GDM1 (cell line): ENCODE results near the gene CEP89.
"Not testable (repeated sequence)": the region's sequence is repeated elsewhere in the genome, so short reads cannot be mapped to it uniquely, and the experiment has no call there.

ENCODE experiments used
- DNase-seq: peaks from one replicate; lab custom pipeline; 2025; lab: John Stamatoyannopoulos, UW

Gene CEP89

DNA sequence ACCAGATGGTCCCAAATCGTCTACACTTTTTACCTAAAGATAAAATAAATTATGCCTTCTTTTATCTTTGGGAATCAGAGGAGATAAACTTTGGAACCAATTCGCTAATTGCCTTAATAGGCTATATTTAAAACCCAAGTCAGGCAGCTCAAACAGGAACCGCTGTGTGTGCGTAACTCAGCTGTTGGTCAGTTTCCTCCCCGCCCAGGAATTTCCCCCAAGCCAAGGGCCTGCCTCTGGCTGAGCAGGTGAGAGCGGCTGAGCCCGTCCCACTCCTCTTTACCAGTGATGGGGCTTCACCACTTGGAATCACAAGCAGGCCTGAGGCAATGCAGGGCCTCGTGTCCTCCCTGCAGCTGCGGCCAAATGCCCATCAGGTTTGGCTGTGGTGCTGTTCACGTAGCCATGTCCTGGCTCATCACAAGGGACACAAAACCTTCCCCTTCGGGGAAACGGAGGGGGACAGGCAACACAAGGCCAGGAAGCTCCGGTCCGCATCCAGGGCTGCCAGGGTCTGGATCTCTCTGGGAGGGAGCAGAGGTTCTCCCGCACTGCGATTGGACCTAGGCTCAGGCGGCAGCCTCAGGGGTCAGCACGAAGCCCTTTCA is 101.7 kb downstream of the CEP89 start:
- no peak for DNase-seq

DNA sequence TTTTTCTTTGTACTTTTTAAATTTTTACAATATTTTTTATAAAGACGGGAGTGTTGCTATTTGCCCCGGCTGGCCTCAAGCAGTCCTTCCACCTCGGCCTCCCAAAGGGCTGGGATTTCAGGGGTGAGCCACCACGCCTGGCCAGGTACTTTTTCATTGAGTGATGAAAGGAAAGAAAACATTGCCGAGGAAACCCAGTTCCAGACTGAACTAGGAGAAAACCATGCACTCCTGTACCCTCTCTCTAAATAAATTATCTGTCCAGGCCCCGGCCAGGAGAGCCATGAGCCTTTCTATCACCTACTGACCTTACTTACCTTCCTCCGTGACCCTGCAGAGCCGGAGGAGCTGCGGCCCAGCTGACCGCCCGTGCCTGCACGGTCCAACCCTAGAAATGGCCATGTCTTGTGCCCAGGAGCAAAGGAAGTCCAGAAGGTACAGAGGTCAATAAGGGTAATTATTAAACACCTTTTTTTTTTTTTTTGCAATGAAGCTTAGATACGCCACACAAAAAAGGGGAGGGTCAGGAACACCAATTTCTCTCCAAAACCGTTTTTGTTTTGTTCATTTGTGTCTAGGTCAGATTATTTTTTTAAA is 102.3 kb downstream of the CEP89 start, which contains the start of gene SLC7A9:
TSS of gene SLC7A9 (minus strand) at position 399 of the 597 bp plus-strand sequence. CDS start 1,233 bp downstream, outside the sequence.
- DNase-seq: no peak

DNA sequence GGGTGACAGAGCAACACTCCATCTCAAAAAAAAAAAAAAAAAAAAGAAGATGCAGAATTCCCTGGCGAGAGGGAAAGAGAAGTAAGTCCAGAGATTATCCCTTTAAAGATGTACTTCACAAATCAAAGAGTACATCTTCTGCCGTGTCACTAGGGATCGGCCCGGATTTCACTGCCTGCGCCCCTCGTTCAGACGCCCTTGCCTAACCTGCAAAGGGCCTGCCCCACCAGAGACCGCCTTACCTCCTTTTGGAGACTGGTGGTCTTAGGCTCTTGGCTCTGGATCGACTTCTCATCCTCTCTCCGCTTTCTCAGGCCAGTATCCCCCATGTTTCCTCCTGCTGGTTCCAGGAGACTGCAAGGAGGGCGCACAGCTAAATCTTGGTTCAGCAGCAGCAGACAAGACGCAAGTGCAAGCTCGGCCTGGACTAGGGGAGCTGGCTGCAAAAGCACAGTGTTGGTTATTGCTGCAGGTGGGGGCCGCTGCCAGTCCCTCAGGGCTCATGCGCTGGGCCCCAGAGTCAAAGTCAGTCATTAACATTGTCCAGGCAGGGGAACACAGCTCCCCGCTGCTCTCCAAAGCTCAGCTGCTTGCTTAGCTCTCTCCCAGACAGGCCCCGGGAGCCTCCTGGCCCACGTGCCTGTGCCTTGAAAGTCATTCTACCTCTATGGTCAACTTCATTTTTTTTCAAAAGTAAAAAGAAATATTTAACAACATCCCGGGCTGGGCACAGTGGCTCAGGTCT is 103.4 kb downstream of the CEP89 start:
- DNase-seq: no peak

DNA sequence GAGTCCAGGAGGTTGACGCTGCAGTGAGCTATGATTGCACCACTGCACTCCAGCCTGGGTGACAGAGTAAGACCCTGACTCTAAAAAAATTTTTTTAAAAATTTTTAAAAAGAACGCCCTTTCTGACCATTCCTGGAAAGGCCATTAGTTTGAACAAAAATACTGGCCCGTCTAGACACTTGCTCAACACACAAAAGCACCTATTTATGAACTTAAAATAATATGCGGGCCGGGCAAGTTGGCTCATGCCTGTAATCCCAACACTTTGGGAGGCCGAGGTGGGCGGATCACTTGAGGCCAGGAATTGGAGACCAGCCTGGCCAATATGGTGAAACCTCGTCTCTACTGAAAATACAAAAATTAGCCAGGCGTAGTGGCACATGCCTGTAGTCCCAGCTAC is 104.3 kb downstream of the CEP89 start:
- not testable (repeated sequence) for DNase-seq

DNA sequence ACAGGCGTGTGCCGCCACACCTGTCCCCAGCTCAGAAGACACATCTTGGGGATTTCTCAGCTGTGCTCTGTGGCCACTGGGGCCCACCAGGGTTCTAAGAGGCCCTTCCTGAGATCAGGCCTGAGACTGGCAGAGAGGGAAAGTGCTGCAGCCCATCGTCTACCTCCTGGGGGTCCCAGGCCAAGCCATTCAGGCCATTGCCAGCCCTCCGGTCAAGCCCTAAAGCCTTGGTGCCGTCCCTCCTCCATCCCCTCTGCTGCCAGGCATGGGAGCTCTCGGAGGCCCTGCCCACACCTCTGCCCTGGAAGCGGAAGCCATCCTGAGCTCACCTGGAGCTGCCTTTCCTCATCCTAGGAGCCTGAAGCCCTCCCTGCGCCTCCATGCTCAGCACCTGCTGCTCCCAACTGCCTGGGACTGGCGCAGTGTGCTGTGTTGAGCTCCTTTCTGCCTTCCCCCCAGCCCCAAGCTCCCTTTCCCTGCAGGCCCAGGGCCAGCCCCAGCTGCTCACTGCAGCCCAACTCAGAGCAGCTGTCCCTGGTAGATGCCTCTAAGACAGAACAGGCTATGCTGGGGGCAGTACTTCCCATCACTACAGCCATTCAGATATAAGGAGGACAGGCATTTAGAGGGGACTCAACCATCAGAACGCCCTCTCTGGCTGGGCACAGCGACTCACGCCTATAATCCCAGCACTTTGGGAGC is 105.0 kb downstream of the CEP89 start:
- no peak for DNase-seq

DNA sequence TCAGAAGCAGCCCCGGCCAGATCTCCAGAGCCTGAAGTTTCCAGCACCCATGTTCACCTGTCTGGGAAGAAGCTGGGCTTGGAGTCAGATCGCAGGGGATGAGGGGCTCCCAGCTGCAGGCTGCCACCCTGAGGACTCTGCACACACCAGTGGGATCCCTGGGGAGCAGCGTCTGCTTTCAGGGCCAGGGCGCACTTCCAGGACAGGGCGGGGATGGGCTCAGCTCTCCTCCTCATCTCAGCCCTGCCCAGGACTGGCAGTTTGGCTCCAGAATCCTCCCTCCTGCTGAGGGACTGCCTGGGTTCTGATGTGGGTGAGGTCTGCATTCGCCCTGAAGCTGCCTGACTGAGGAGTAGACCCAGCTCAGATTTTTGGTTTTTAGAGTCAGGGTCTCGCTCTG is 105.7 kb downstream of the CEP89 start:
- DNase-seq: no peak

DNA sequence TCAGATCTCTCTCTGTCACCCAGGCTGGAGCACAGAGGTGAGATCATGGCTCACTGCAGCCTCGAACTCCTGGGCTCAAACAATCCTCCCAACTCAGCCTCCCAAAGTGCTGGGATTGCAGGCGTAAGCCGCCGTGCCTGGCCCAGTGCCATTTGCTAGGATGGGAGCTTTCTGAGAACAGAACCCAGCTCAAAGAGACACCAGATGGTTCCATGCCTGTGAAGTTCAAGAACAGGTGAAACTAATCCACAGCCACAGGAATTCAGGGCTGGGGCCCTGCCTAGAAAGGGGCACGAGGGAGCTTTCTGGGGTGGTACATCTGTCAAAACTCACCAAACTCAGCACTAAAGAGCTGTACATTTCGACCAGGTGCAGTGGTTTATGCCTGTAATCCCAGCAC is 106.4 kb downstream of the CEP89 start:
- DNase-seq: no peak

DNA sequence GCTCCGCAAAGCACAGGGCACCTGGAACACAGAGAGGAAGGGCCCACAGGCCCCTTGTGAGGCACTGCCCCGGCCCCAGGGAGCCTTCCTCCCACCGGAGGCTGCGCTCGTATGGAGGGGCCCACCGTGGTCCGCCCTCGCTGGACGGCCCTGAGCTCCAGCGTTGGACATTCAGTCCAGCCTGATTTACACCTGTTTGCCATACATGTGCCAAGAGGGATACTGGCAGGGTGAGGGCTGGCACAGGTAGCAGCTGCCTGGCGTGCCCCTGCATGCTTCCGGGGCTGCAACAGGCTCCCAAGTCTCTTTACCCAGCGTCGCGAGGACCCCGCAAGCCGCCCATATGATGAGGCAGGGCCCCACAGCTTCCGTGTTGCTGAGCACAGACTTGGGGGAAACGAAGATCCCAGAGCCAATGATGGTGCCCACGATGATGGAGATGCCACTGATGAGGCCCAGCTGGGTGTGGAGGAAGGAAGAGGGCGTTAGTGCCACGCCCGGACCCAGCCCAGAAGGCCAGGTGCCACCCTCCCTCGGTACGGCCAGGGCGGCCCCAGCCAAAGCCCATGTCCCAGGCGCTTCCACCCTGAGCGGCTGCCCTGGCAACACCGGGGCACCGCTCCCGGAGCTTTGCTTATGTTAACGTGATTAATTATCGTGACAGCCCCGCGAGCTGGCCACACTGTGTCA is 107.3 kb downstream of the CEP89 start:
- no peak for DNase-seq

DNA sequence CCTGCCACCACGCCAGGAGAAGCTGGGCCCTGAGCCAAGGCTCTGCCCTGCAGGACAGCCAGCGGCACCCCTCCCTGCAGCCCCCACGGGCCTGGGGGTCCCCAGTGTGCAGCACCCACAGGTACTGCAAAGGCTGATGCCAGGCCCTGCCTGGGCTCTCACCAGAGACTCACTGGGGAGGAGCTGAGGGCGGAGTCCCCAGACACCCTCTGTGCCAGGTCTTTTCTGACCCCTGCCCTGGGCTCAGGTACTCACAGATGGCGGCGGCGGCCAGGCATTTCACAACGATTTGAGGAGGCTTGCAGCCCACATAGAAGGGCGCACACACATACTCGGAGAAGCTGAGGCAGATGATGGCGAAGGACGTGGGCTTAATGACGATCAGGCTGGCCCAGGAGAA is 107.9 kb downstream of the CEP89 start:
- DNase-seq: no peak

DNA sequence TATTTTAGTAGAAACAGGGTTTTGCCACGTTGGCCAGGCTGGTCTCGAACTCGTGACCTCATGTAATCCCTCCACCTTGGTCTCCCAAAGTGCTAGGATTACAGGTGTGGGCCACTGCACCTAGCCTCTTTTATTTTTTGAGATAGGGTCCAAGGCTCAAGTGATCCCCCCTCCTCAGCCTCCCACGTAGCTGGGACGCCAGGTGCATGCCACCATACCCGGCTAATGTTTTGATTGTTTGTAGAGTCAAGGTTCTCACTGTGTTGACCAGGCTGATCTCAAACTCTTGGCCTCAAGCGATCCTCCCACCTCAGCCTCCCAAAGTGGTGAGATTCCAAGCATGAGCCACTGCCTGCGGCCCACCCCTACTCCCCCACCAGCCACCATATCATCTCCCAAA is 108.5 kb downstream of the CEP89 start:
- DNase-seq: no peak

DNA sequence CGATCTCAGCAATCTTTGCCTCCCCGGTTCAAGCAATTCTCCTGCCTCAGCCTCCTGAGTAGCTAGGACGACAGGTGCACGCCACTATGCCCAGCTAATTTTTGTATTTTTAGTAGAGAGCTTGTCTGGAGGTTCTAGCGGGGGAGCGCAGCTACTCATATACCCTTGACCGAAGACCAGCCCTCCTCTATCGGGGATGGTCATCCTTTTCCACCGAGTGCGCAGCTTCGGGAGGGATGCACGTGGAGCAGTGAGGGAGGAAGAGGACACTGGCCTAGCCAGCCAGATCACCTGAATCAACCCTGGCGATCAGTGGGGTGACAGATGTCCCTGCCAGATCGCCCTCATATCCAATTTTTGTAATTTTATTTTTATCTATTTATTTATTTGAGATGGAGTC is 109.0 kb downstream of the CEP89 start:
- no peak for DNase-seq

DNA sequence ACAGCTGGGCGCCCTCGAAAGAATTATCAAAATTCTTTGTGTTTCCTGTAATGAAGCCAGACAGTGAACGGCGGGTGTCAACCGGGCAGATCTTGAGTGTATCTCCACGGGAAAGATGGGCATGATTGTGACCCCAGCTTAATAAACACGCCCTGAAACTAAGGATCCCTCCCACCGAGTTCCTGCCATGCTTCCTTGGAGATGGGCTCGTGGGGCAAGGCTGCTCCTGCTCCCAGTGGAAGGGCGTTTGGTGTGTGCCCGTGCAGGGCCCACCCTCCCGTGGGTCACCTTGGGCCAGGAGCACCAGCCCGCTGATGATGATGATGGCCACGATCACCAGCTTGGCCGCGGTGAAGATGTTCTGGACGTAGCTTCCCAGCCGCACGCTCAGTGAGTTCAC is 109.6 kb downstream of the CEP89 start:
- DNase-seq: no peak

DNA sequence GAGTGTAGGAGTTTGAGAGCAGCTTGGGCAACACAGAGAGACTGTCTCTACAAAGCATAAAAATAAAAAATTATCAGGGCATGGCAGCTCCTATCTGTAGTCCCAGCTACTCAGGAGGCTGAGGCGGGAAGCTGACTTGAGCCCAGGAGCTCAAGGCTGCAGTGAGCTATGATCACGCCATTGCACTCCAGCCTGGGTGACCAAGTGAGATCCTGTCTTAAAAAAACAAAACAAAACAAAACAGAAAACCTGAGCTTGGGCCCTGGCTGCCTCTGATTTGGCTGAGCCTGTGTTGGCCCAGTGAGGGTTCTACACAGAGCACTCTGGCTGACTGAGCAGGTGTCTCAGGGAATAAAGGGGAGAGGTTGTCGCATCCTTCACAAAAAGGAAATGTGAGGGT is 110.2 kb downstream of the CEP89 start:
- no peak for DNase-seq

DNA sequence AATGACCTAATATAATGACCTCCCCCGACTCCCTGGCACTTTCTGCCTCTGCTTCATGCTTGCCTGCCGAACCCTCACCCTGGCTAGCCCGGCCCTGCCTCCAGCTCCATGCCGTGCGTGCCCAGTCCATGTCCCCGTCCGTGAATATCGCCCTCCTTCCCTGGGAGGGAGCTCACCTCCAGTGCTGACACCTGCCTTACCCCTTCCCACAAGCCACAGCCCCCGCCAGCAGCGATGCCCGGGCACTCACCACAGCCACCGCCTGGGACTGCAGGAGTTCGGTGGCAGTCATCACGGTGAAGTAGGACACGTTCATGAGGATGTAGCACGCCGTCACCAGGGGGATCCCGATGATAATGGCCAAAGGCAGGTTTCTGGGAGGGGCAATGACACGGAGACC is 112.2 kb downstream of the CEP89 start:
- no peak for DNase-seq

DNA sequence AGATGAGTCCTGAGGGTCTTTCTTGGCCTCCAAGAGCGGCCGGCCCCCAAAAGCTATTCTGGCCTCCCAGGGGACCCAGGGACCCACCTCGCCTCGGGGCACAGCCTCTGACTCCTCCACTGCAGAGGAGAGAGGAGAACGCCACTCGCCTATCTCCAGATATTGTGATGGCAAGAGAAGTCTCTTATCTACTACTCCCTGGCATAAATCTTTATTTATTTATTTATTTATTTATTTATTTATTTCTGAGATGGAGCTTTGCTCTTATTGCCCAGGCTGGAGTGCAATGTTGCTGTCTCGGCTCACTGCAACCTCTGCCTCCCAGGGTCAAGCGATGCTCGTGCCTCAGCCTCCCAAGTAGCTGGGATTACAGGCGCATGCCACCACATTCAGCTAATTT is 113.2 kb downstream of the CEP89 start:
- no peak for DNase-seq

DNA sequence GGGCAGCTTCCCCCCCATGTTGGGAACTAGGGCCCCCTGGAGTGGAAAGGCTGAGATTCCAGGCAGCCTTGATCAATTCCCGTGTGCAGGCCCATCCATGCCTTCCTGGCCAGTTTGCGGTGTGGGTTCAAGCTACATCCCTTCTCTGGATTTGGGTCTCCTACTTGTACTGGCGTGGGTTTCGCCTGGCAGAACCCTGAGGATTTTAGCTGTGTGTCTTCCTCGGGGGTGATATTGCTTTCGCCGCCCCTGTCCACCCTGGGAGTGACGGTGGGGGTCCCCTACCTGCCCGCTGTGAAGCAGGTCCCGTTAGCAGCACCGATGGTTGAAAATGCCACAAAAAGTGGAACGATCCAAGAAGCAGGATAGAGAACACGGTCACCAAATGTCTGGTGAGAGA is 113.6 kb downstream of the CEP89 start:
- DNase-seq: no peak

DNA sequence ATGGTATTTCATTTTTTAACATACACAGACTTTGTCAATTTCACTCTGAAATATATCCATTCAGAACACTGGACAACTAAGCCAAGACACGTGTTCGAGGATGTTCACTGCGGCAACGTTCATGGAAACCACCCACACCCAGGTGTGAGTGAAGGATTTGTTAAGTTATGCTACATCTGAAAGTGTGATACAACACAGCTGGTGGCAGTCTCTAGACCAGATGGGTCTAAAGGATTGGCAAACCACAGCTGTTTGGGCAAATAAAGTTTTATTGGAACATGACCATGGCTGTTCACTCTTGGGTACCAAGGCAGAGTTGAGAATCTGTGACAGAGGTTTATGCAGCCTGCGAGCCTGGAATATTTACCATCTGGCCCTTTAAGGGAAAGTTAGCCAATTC is 114.2 kb downstream of the CEP89 start:
- DNase-seq: no peak

DNA sequence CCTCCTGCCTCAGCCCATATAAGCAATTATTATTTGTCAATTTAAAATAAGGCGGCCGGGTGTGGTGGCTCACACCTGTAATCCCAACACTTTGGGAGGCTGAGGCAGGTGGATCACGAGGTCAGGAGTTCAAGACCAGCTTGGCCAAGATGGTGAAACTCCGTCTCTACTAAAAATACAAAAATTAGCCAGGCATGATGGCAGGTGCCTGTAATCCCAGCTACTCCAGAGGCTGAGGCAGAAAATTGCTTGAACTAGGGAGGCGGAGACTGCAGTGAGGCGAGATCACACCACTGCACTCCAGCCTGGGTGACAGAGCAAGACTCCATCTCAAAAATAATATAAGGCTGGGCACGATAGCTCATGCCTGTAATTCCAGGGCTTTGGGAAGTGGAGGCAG is 114.9 kb downstream of the CEP89 start:
- DNase-seq: not testable (repeated sequence)

DNA sequence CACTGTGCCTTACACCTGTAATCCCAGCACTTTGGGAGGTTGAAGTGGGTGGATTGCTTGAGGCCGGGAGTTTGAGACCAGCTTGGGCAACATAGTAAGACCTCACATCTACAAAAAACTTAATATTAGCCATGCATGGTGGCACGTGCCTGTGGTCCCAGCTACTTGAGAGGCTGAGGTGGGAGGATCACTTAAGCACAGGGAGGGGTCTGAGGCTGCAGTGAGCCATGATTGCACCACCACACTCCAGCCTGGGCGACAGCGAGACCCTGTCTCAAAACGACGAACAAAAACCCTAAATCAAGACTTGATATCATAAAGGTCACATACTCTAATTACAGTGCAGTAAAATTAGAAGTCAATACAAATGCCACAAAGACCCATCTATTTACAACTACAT is 119.5 kb downstream of the CEP89 start:
- DNase-seq: no peak

DNA sequence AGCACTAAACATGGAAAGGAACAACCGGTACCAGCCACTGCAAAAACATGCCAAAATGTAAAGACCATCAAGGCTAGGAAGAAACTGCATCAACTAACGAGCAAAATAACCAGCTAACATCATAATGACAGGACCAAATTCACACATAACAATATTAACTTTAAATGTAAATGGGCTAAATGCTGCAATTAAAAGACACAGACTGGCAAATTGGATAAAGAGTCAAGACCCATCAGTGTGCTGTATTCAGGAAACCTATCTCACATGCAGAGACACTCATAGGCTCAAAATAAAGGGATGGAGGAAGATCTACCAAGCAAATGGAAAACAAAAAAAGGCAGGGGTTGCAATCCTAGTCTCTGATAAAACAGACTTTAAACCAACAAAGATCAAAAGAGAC is 123.7 kb downstream of the CEP89 start:
- DNase-seq: not testable (repeated sequence)

DNA sequence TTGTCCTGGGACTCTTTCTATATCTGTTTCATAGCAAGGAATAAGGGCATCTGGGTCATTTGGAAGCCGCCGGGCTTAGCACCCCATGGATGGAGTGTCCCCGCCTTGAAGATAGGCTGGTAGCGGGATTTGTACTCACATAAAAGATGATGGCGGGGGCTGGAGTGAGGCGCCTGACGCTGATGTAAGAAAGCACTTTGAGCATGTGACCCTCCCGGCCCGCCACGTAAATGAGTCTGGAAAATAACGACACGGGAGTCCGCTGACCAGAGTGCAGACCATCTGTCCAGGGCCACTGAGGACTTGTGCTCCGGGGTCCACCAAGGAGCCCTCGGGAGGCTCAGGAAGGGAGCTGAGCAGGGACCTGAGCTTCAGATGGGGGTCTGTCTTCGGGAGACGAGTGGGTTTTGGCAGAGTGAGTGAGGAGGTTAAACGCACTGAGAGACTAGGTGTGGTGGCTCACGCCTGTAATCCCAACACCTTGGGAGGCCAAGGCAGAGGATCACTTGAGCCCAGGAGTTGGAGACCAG is 128.0 kb downstream of the CEP89 start:
- DNase-seq: no peak

DNA sequence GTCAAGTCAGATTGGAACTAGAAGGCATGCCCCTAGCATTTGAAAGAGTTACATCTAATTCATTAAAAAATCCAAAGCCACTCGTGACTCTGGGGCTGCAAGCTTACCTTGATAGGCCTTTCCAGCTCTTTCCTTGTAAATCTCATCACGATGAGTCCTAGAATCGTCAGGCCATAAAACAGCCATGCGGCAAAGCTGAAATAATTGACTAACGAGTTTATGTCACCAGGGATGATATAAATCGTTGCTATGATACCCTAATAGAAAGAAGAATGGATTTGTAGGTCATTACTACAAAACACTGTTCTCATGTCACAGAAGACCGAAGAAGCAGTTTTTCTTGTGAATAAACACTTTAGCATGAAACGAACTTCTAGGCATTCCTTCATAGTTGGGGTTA is 129.7 kb downstream of the CEP89 start:
- DNase-seq: no peak
